MM.1S (cell line): ENCODE measurements around the gene TFCP2L1.

Experiments used
- CTCF ChIP-seq: fragments of 300-600 bp; sonication (generic); IDR thresholded peaks from 2 replicates; pipeline ENCODE4 v1.5.1; 2016; ENCODE audit warnings: antibody characterized with exemption, low read length, mixed read lengths
- EZH2 ChIP-seq: fragments of 300-600 bp; sonication (generic); optimal IDR thresholded peaks from 2 replicates; pipeline ENCODE3; 2017; ENCODE audit warnings: low read depth, mild to moderate bottlenecking, antibody characterized with exemption, low read length, mixed read lengths
- EZH2phosphoT487 ChIP-seq: fragments of 300-600 bp; sonication (generic); IDR thresholded peaks from 2 replicates; pipeline ENCODE4 v1.6.1; 2018; ENCODE audit warnings: antibody characterized with exemption, low read length

- TF ChIP-seq CTCF: no peak
- TF ChIP-seq EZH2: no peak
- no peak for TF ChIP-seq EZH2phosphoT487
Measured at GRCh38 chr2:121247971-121248370, 37.0 kb downstream of the TFCP2L1 start.
